Measurements from ENCODE around the gene BRF1.

Gene BRF1

GRCh38 chr14:105173901-105174894, 126.6 kb downstream of the BRF1 start:
- DNase-seq (ENCODE audit: low read depth in 2 of 2) = no peak

- DNase-seq (ENCODE audit: low read depth in 2 of 2) = no peak
Measured at GRCh38 chr14:105173145-105173544, 127.7 kb downstream of the BRF1 start.

DNA sequence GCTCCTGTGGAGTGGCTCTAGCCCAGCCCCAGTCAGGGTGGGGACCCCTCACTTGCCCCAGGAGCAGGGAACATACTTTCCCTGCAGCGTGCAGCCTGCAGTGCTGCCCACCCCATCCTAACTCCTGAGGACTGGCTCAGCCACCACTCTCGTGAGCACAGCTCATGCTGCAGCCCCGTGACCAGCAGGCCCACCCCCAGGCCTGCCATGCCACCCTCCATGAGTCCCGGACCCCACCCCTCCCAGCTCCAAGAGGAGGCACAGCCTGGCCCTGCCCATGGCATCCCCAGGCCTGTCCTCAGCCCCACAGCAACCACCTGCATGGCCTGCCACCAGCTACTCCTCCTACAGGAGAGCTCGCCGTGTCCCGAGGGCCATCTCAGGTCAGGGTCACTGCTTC, 128.3 kb downstream of the BRF1 start:
- no peak for DNase-seq (ENCODE audit: low read depth in 2 of 2)

DNA sequence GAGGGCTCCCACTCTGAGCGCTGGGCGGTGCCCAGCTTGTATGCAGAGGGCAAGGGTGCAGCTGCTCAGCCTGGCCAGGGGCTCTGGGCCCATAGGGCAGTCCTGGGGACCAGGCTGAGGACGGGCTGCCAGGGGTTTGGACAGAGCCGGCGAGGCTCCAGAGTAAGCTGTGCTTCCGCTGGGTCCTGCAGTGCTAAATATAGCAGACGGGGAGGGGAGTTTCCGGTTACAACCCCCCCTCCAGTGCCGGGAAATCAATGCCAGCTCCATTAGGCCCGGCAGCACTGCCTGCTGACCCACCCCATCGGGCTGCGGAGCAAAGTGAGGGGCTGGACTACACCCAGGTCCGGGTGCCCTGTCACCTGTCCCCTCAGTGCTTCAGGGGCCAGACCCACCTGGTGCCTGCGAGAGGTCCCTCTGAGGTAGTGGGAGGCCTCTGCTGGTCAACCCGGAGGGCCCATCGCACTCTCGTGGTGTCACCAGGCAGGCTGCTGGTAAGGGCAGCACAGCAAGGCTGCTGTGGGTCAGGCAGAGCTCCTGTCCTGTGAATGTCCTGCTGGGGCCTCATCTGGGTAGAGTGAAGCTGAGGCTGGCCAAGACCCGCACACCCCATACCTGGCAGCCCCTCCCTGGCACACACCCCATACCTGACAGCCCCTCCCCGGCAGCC, 129.7 kb downstream of the BRF1 start:
- no peak for DNase-seq (ENCODE audit: low read depth in 2 of 2)

DNA sequence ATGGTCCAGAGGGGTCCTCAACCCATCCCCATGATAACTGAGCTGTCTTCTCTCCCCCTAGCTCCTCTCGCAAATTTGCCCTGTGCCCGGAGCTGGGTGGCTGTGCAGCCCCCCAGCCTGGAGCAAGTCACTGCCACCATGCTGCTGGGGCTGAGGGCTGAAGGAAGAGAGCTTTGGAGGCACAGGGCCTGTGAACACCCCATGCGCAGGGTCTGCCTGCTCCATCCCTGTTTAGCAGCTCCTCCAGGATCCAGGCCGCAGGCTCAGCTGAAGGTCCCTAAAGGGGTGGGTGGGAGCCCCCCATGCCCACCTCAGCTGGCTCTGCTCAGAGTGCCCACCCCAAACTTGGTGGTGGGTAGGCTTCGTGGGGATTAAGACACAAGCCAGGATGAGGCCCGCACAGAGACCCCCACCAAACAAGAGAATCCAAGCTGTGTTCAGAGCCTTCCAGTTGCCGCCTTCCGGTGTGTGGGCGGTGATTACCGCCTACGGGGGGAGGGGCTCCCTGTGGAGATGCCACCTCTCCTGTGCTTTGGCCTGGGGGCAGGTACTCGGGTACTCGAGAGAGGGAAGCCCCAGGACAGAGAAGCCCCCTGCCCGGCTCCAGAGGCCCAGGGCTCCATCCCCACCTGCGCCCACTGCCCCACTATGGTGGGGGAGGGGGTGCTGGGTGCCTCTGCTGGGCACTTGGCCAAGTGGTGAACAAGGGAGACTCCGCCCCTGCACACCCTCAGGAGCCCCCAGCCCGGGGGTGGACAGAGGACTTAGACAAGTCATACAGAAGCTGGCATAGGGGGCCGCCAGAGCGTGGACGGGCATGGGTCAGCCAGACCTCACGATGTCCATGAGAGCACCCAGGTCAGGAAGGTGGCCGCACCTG, 130.8 kb downstream of the BRF1 start:
- no peak for DNase-seq (ENCODE audit: low read depth in 2 of 2)

- DNase-seq (ENCODE audit: low read depth in 2 of 2) = peak in 1 of 2 donors; percentile 17
Measured at GRCh38 chr14:105168979-105169507, 131.8 kb downstream of the BRF1 start.

DNA sequence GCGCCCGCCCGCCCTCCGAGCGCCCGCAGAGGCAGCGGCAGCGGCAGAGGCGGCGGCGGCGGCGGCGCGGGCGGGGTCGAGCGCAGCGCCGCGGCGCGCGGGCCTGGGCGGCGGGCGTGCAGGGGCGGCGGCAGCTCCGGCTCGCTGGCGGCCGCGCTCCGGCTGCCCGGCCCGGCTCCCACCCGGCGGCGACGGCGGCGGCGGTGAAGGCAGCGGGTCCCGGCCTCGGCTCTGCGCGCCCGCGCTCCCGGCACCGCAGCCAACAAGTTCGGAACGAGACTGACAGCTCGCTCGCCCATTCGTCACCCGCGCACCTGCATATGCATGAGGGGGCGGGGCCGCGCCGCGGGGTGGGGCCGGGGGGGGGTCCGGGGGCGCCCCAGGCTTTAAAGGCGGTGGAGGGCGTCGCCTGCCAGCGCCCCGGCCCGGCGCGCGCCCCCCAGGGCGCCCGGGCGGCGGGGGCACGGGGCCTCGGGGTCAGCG, 132.3 kb downstream of the BRF1 start, which contains the start of gene JAG2:
TSS of gene JAG2 (minus strand) at position 281 of the 483 bp plus-strand sequence. CDS start 356 bp downstream, outside the sequence.
- DNase-seq (ENCODE audit: low read depth in 2 of 2) = peak in 1 of 2 donors; percentile 27

DNA sequence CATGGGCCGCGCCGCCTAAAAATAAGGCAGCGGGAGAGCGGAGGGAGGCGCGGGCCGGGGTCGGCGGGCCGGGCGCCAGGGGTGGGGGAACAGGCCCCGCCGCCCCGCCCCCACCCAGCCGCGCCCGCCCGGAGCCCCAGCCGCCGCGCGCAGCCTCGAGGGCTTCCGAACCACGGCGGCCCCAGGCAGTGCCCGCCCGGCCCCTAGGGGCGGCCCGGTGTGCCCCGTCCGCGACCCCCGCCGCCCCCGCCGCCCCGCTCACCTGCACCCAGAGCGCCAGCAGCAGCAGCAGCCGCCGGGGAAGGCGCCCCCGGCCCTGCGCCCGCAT, 132.7 kb downstream of the BRF1 start:
- no peak for DNase-seq (ENCODE audit: low read depth in 2 of 2)

GRCh38 chr14:105167303-105168092, 133.3 kb downstream of the BRF1 start:
- DNase-seq (ENCODE audit: low read depth in 2 of 2) = no peak

- DNase-seq (ENCODE audit: low read depth in 2 of 2) = no peak
Measured at GRCh38 chr14:105166571-105167302, 134.1 kb downstream of the BRF1 start.

- DNase-seq (ENCODE audit: low read depth in 2 of 2) = no peak
Measured at GRCh38 chr14:105165761-105166485, 134.9 kb downstream of the BRF1 start.

GRCh38 chr14:105165134-105165704, 135.6 kb downstream of the BRF1 start:
- no peak for DNase-seq (ENCODE audit: low read depth in 2 of 2)

GRCh38 chr14:105163040-105163742, 137.6 kb downstream of the BRF1 start:
- no peak for DNase-seq (ENCODE audit: low read depth in 2 of 2)

GRCh38 chr14:105162669-105162979, 138.2 kb downstream of the BRF1 start:
- no peak for DNase-seq (ENCODE audit: low read depth in 2 of 2)

DNA sequence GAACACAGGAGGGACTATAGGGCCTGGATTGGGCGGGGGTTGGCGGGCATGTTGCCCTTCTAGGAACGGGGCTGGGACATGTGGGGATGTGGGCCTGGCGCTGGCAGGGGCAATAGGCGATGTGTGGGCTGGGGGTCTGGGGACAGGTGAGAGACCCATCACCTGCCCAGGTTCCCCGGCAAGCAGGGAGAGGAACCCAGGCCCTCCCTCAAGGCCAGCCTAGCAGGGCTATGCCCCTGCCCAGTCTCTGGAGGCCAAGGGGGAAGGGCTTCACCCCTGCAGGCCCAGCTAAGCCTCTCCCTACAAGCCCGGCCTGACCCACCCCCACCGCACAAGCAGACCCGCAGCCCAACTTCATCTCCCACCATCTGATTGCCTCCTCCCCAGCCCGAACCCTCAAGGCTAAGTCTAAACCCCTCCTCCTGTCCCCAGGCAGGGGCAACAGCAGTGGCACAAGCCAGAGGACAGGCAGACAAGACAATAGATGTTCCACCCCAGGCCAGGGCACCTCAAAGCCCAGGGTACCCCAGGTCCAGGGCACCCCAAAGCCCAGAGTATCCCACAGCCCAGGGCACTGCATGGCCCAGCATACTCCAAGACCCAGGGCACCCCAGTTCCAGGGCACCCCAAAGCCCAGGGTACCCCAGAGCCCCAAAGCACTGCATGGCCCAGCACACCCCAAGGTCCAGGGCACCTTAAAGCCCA, 138.7 kb downstream of the BRF1 start:
- DNase-seq (ENCODE audit: low read depth in 2 of 2) = no peak

DNA sequence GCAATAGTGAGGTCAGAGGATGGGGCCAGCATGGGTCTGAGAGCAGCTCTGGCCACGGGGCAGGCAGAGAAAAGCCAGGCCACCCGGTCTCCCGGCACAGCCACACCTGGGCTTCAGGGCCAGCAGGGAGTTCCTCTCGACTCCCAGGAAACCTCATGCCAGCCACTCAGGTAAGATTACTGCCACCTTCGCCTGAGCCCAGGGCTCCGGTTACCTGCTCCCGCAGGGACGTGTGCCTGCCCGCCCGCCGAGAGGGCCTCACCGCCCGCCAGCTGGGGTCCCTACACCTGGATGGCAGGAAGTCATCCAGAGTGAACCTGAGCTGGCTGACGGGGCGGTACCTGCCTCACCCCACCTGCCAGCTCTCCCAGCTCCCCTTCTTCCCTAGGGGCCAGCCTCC, 139.5 kb downstream of the BRF1 start:
- DNase-seq (ENCODE audit: low read depth in 2 of 2) = no peak

DNA sequence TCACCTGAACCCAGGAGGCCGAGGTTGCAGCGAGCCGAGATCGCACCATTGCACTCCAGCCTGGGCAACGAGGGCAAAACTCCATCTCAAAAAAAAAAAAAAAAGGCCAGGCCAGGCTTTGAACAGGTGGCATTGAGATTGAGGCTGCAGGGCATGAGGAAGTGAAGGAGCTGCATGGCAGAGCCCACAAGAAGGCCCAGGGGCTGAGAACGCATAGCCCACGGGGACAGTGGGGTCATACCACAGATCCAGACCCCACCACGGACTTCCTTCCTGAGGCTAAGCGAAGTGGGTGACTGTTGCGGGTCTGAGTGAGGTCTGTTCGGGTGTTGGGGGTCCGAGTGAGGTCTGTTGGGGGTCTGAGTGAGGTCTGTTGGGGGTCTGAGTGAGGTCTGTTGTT, 140.0 kb downstream of the BRF1 start:
- DNase-seq (ENCODE audit: low read depth in 2 of 2) = no peak

GRCh38 chr14:105159344-105159743, 141.5 kb downstream of the BRF1 start:
- no peak for DNase-seq (ENCODE audit: low read depth in 2 of 2)
